ENCODE measurements around the gene AGBL1. TPM values are rescaled to one million over a fixed set of nuclear protein-coding genes. Genes with fewer than 3 reads are reported as not detected.

AGBL1 gene
- total RNA-seq, 1 donor = not detected

GRCh38 chr15:86654501-86654900 is 574.8 kb downstream of the AGBL1 start:
- no peak for DNase-seq (ENCODE audit: low read depth)
- H3K4me3 ChIP-seq (ENCODE audit: low read depth, low read length) = no peak overlapping the region
- no peak for TF ChIP-seq CTCF (IDR thresholded peaks at IDR 0.05; ENCODE audit: insufficient read depth, low read depth, low read length)

- no peak overlapping the region for H3K4me3 ChIP-seq (ENCODE audit: low read depth, low read length)
- TF ChIP-seq CTCF (IDR thresholded peaks at IDR 0.05; ENCODE audit: insufficient read depth, low read depth, low read length) = no peak
- DNase-seq (ENCODE audit: low read depth) = no peak
These were observed 577.6 kb downstream of the AGBL1 start for GRCh38 chr15:86657305-86657704.

GRCh38 chr15:86659724-86660411 is 580.2 kb downstream of the AGBL1 start:
- DNase-seq (ENCODE audit: low read depth) = no peak
- TF ChIP-seq CTCF (IDR thresholded peaks at IDR 0.05; ENCODE audit: insufficient read depth, low read depth, low read length) = no peak

GRCh38 chr15:86661580-86661979 is 581.9 kb downstream of the AGBL1 start:
- DNase-seq (ENCODE audit: low read depth) = no peak
- TF ChIP-seq CTCF (IDR thresholded peaks at IDR 0.05; ENCODE audit: insufficient read depth, low read depth, low read length) = no peak
- H3K4me3 ChIP-seq (ENCODE audit: low read depth, low read length) = no peak overlapping the region

More at GRCh38 chr15:86659724-86660411, 580.2 kb downstream of the AGBL1 start:
- H3K4me3 ChIP-seq (ENCODE audit: low read depth, low read length) = no peak overlapping the region

GRCh38 chr15:86663304-86663703 is 583.6 kb downstream of the AGBL1 start:
- H3K4me3 ChIP-seq (ENCODE audit: low read depth, low read length) = no peak overlapping the region
- no peak for TF ChIP-seq CTCF (IDR thresholded peaks at IDR 0.05; ENCODE audit: insufficient read depth, low read depth, low read length)
- DNase-seq (ENCODE audit: low read depth) = no peak

GRCh38 chr15:86663979-86664378 is 584.3 kb downstream of the AGBL1 start:
- DNase-seq (ENCODE audit: low read depth) = no peak
- H3K4me3 ChIP-seq (ENCODE audit: low read depth, low read length) = no peak overlapping the region
- no peak for TF ChIP-seq CTCF (IDR thresholded peaks at IDR 0.05; ENCODE audit: insufficient read depth, low read depth, low read length)

- TF ChIP-seq CTCF (IDR thresholded peaks at IDR 0.05; ENCODE audit: insufficient read depth, low read depth, low read length) = no peak
- H3K4me3 ChIP-seq (ENCODE audit: low read depth, low read length) = no peak overlapping the region
- no peak for DNase-seq (ENCODE audit: low read depth)
These were observed 584.9 kb downstream of the AGBL1 start for GRCh38 chr15:86664581-86664980.
